ENCODE data around the gene PMCH.
"Not testable (repeated sequence)": the region's sequence is repeated elsewhere in the genome, so short reads cannot be mapped to it uniquely, and the experiment has no call there.

PMCH gene

GRCh38 chr12:102197789-102198188 is at the start of gene PMCH:
Gene PMCH (minus strand): TSS chr12:102197833. CDS start chr12:102197770, 63 bp downstream.
- Histone ChIP-seq H3K79me2 (ENCODE audit: low read length) (no peaks in the 10 kb centered on the region), H3K27me3 (replicated peaks; ENCODE audit: insufficient read depth, low read length) (no peaks in the 10 kb centered on the region), H3K27ac (ENCODE audit: low read length) (no peak within 1 kb of the TSS), H3K9ac (ENCODE audit: low read length) (no peak within 1 kb of the TSS), H3K4me3 (ENCODE audit: low read length) (no peak within 1 kb of the TSS), H3F3A (ENCODE audit: insufficient read depth, low read length) (no peaks in the 10 kb centered on the region), H3K4me1 (ENCODE audit: low read length) (no peaks in the 10 kb centered on the region), H3K36me3 (replicated peaks; ENCODE audit: insufficient read depth, low read length) (no peaks in the 10 kb centered on the region; the same call in 1 of the 2 replicates), H3K4me2 (ENCODE audit: low read depth, low read length) (no peak within 1 kb of the TSS), H4K20me1 (ENCODE audit: insufficient read depth, low read length) (no peaks in the 10 kb centered on the region), H3K9me2 (replicated peaks; ENCODE audit: insufficient read depth, low read length) (no peaks in the 10 kb centered on the region), H3K9me3 (replicated peaks; ENCODE audit: insufficient read depth, low read length) (no peaks in the 10 kb centered on the region), H2AFZ (ENCODE audit: low read length) (no peak within 1 kb of the TSS)
- no peak for TF ChIP-seq CTCF (IDR thresholded peaks at IDR 0.05; ENCODE audit: low read length)
- no peak for TF ChIP-seq EZH2phosphoT487 (IDR thresholded peaks at IDR 0.05; ENCODE audit: low read length)
- no peak for TF ChIP-seq EZH2 (optimal IDR thresholded peaks at IDR 0.05; ENCODE audit: low read depth, low read length)
- no peak for DNase-seq

GRCh38 chr12:102240859-102241258 is 43.2 kb upstream of the PMCH start:
- not testable (repeated sequence) for H3K79me2 ChIP-seq (ENCODE audit: low read length); H3K36me3 ChIP-seq (replicated peaks; ENCODE audit: insufficient read depth, low read length); H3K4me3 ChIP-seq (ENCODE audit: low read length); H3K27me3 ChIP-seq (replicated peaks; ENCODE audit: insufficient read depth, low read length); H3K4me2 ChIP-seq (ENCODE audit: low read depth, low read length); DNase-seq; H4K20me1 ChIP-seq (ENCODE audit: insufficient read depth, low read length); H3K9me2 ChIP-seq (replicated peaks; ENCODE audit: insufficient read depth, low read length); H2AFZ ChIP-seq (ENCODE audit: low read length); H3K9me3 ChIP-seq (replicated peaks; ENCODE audit: insufficient read depth, low read length); H3K27ac ChIP-seq (ENCODE audit: low read length); H3F3A ChIP-seq (ENCODE audit: insufficient read depth, low read length); H3K4me1 ChIP-seq (ENCODE audit: low read length); H3K9ac ChIP-seq (ENCODE audit: low read length)

GRCh38 chr12:102234599-102234998 is 37.0 kb upstream of the PMCH start:
- H3F3A ChIP-seq (ENCODE audit: insufficient read depth, low read length) = no peaks in the 10 kb centered on the region
- no peaks in the 10 kb centered on the region for H3K4me1 ChIP-seq (ENCODE audit: low read length)
- H3K4me2 ChIP-seq (ENCODE audit: low read depth, low read length) = no peak overlapping the region
- H3K9ac ChIP-seq (ENCODE audit: low read length) = no peak overlapping the region
- no peak overlapping the region for H2AFZ ChIP-seq (ENCODE audit: low read length)
- H4K20me1 ChIP-seq (ENCODE audit: insufficient read depth, low read length) = no peaks in the 10 kb centered on the region
- no peak overlapping the region for H3K4me3 ChIP-seq (ENCODE audit: low read length)
- no peaks in the 10 kb centered on the region for H3K27me3 ChIP-seq (replicated peaks; ENCODE audit: insufficient read depth, low read length)
- H3K36me3 ChIP-seq (replicated peaks; ENCODE audit: insufficient read depth, low read length) = no peaks in the 10 kb centered on the region
- H3K9me3 ChIP-seq (replicated peaks; ENCODE audit: insufficient read depth, low read length) = no peaks in the 10 kb centered on the region
- TF ChIP-seq EZH2 (optimal IDR thresholded peaks at IDR 0.05; ENCODE audit: low read depth, low read length) (no peak), CTCF (IDR thresholded peaks at IDR 0.05; ENCODE audit: low read length) (no peak), EZH2phosphoT487 (IDR thresholded peaks at IDR 0.05; ENCODE audit: low read length) (no peak)
- no peak overlapping the region for H3K27ac ChIP-seq (ENCODE audit: low read length)
- no peak for DNase-seq
- H3K9me2 ChIP-seq (replicated peaks; ENCODE audit: insufficient read depth, low read length) = no peaks in the 10 kb centered on the region
- H3K79me2 ChIP-seq (ENCODE audit: low read length) = no peaks in the 10 kb centered on the region

- no peak overlapping the region for H3K9ac ChIP-seq (ENCODE audit: low read length)
- H3K79me2 ChIP-seq (ENCODE audit: low read length) = no peaks in the 10 kb centered on the region
- H3K4me3 ChIP-seq (ENCODE audit: low read length) = no peak overlapping the region
- H4K20me1 ChIP-seq (ENCODE audit: insufficient read depth, low read length) = no peaks in the 10 kb centered on the region
- no peaks in the 10 kb centered on the region for H3F3A ChIP-seq (ENCODE audit: insufficient read depth, low read length)
- no peaks in the 10 kb centered on the region for H3K9me3 ChIP-seq (replicated peaks; ENCODE audit: insufficient read depth, low read length)
- no peaks in the 10 kb centered on the region for H3K36me3 ChIP-seq (replicated peaks; ENCODE audit: insufficient read depth, low read length)
- no peak overlapping the region for H3K27ac ChIP-seq (ENCODE audit: low read length)
- no peak for DNase-seq
- H2AFZ ChIP-seq (ENCODE audit: low read length) = no peak overlapping the region
- no peaks in the 10 kb centered on the region for H3K27me3 ChIP-seq (replicated peaks; ENCODE audit: insufficient read depth, low read length)
- H3K4me1 ChIP-seq (ENCODE audit: low read length) = no peaks in the 10 kb centered on the region
- no peaks in the 10 kb centered on the region for H3K9me2 ChIP-seq (replicated peaks; ENCODE audit: insufficient read depth, low read length)
- TF ChIP-seq EZH2 (optimal IDR thresholded peaks at IDR 0.05; ENCODE audit: low read depth, low read length) (no peak), CTCF (IDR thresholded peaks at IDR 0.05; ENCODE audit: low read length) (no peak)
- H3K4me2 ChIP-seq (ENCODE audit: low read depth, low read length) = no peak overlapping the region
Measured at GRCh38 chr12:102232446-102232845, 34.8 kb upstream of the PMCH start.

Data from MM.1S (cell line).